ENCODE data around the gene RAD51B.

DNA sequence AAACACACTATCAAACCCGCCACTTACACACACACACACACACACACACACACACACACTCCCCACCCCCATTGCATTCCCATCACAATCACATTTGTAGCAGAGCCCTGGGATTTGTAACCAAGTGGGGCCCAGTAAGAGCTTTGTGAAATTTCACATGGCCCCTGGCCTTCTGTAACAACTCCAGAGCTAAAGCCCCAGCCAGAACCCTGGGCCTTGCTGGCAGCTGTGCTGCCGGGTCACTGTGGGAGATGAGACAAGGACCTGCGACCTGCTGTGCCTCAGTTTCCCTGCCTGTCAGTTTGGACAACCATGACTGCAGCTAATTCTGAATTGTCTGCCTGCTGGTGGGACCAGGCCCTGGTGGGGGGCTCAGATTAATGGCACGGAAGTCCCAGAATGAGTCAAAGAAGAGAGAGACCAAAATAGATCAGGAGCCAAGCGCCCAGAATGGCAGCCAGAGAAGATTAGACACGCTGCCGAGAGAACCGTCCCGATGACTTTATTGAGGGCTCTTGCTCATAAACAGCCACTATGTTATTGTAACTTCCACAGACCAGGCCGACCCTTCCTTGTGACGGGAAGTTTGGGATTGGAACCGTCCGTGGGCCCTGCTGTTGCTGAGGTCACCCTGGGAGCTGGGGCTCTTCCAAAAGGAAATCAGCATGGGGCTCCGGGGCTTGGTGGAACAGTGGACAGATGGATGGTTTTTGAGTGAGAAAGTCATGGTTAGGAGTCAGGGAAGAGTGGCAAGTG is 850.2 kb downstream of the RAD51B start:
- TF ChIP-seq, protein P1, sequence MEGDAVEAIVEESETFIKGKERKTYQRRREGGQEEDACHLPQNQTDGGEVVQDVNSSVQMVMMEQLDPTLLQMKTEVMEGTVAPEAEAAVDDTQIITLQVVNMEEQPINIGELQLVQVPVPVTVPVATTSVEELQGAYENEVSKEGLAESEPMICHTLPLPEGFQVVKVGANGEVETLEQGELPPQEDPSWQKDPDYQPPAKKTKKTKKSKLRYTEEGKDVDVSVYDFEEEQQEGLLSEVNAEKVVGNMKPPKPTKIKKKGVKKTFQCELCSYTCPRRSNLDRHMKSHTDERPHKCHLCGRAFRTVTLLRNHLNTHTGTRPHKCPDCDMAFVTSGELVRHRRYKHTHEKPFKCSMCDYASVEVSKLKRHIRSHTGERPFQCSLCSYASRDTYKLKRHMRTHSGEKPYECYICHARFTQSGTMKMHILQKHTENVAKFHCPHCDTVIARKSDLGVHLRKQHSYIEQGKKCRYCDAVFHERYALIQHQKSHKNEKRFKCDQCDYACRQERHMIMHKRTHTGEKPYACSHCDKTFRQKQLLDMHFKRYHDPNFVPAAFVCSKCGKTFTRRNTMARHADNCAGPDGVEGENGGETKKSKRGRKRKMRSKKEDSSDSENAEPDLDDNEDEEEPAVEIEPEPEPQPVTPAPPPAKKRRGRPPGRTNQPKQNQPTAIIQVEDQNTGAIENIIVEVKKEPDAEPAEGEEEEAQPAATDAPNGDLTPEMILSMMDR (IDR thresholded peaks at IDR 0.05 in 2 of 3, conservative IDR thresholded peaks at IDR 0.05 in 1 of 3; ENCODE audit: borderline replicate concordance in 1 of 3, insufficient read depth in 1 of 3, low read depth in 2 of 3, low read length in 2 of 3) = no peak
- TF ChIP-seq, protein P2, sequence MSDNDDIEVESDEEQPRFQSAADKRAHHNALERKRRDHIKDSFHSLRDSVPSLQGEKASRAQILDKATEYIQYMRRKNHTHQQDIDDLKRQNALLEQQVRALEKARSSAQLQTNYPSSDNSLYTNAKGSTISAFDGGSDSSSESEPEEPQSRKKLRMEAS (IDR thresholded peaks at IDR 0.05) = no peak
- TF ChIP-seq, protein P3, sequence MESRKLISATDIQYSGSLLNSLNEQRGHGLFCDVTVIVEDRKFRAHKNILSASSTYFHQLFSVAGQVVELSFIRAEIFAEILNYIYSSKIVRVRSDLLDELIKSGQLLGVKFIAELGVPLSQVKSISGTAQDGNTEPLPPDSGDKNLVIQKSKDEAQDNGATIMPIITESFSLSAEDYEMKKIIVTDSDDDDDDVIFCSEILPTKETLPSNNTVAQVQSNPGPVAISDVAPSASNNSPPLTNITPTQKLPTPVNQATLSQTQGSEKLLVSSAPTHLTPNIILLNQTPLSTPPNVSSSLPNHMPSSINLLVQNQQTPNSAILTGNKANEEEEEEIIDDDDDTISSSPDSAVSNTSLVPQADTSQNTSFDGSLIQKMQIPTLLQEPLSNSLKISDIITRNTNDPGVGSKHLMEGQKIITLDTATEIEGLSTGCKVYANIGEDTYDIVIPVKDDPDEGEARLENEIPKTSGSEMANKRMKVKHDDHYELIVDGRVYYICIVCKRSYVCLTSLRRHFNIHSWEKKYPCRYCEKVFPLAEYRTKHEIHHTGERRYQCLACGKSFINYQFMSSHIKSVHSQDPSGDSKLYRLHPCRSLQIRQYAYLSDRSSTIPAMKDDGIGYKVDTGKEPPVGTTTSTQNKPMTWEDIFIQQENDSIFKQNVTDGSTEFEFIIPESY (IDR thresholded peaks at IDR 0.05; ENCODE audit: extremely low read depth, insufficient replicate concordance, low read length) = no peak
- no peak for TF ChIP-seq RAD21 (IDR thresholded peaks at IDR 0.05; ENCODE audit: low read depth)
- TF ChIP-seq EZH2 (IDR thresholded peaks at IDR 0.05) = no peak
- TF ChIP-seq POLR2A (IDR thresholded peaks at IDR 0.05; ENCODE audit: borderline replicate concordance, extremely low read depth, insufficient read depth, insufficient read length) = no peak
- TF ChIP-seq ZFX (IDR thresholded peaks at IDR 0.05) = no peak
- TF ChIP-seq EZH2phosphoT487 (IDR thresholded peaks at IDR 0.05; ENCODE audit: borderline replicate concordance) = no peak

All from HCT116 (cell line).